Heart left ventricle (tissue), 13 donors: ENCODE measurements around the gene TFB1M.
A peak's percentile ranks its signal among the peaks of the same experiment; 100 is the strongest.

Experiments
- CTCF ChIP-seq, 12 donors: fragments of 200-600 bp; sonication (generic) in 4 of 12; IDR thresholded peaks; one replicate each; pipeline versions ENCODE4 v1.5.0 to v1.8.0; 2018 to 2022; ENCODE audit warnings: antibody characterized with exemption in 12 of 12, mild to moderate bottlenecking in 5 of 12
- POLR2A ChIP-seq, 2 donors: fragments of 450-650 bp; IDR thresholded peaks; one replicate each; pipeline ENCODE4 v1.6.1; 2017; ENCODE audit warnings: antibody characterized with exemption in 2 of 2, mild to moderate bottlenecking in 2 of 2, moderate library complexity in 2 of 2
- donor health status: ischemic (EF 13 %, LVEDD 7.1; RV severe dilation, severe dysfunction).
- donor health status: DM: no; HTN: yes; CAD: no.
- donor health status: DM: no; HTN: no; CAD: no.
- donor health status: ischemic (EF 25% LVEDD 6.9; RV normal size, moderate dysfunction).
- donor health status: ischemic (EF 25% LVEDD 5.7; RV mildly dilated, moderate dysfunction).
- donor health status: ischemic (EF 35%, LVEDD 5.7; RV mildly dilated, moderate dysfunction).
- donor health status: nonischemic (EF 11% LVEDD 7.7; RV severe dilation, severe dysfunction).
- donor health status: DM: yes; HTN: yes; CAD: no.
- donor health status: PGD.
- donor health status: ischemic (EF 29% LVEDD 5.4; RV normal size, mild dysfunction).
- donor health status: nonischemic (EF 23%, LVEDD 6.1; RV moderate dilation, normal function).

GRCh38 chr6:155248008-155249001 lies 66.0 kb downstream of the TFB1M start:
- TF ChIP-seq CTCF (IDR thresholded peaks at IDR 0.05), result peak; percentile 29 to 78 (median 58)
- no peak for TF ChIP-seq POLR2A (IDR thresholded peaks at IDR 0.05)
